H9 (cell line): ENCODE measurements around the gene CDYL. TPM values are rescaled to one million over a fixed set of nuclear protein-coding genes. Genes with fewer than 3 reads are reported as not detected.

Experiments used
- DNase-seq: peaks from one replicate; pipeline ENCODE4 v3.0.0-alpha.2; 2017
- H2AFZ ChIP-seq: one replicate; pipeline ENCODE4 v1.6.1; 2013; ENCODE audit warnings: mild to moderate bottlenecking, low read length, control low read depth, moderate library complexity
- H2AK5ac ChIP-seq: 2 replicates; pipeline ENCODE4 v1.6.1; 2013; ENCODE audit warnings: low read length, control low read depth, mixed read lengths; ENCODE audit not compliant: insufficient read length
- H2BK120ac ChIP-seq: one replicate; pipeline ENCODE4 v1.6.1; 2013; ENCODE audit warnings: low read depth, mild to moderate bottlenecking, low read length, control low read depth, inconsistent platforms; ENCODE audit not compliant: poor library complexity, severe bottlenecking
- H2BK12ac ChIP-seq: 2 replicates; pipeline ENCODE4 v1.6.1; 2013; ENCODE audit warnings: low read length, control low read depth, mixed read lengths, low read depth; ENCODE audit not compliant: insufficient read length
- H2BK15ac ChIP-seq: 2 replicates; pipeline ENCODE4 v1.6.1; 2013; ENCODE audit warnings: low read depth, low read length, control low read depth
- H2BK20ac ChIP-seq: one replicate; pipeline ENCODE4 v1.6.1; 2013; ENCODE audit warnings: low read depth, mild to moderate bottlenecking, low read length, control low read depth, inconsistent platforms; ENCODE audit not compliant: poor library complexity, severe bottlenecking
- H2BK5ac ChIP-seq: 2 replicates; pipeline ENCODE4 v1.6.1; 2013; ENCODE audit warnings: low read length, control low read depth, mixed read lengths; ENCODE audit not compliant: insufficient read length
- H3K14ac ChIP-seq: 2 replicates; pipeline ENCODE4 v1.6.1; 2013; ENCODE audit warnings: low read length, control low read depth; ENCODE audit not compliant: insufficient read depth
- H3K18ac ChIP-seq: 2 replicates; pipeline ENCODE4 v1.6.1; 2013; ENCODE audit warnings: low read depth, mild to moderate bottlenecking, mixed read lengths, low read length, control low read depth; ENCODE audit not compliant: insufficient read length
- H3K23ac ChIP-seq: 2 replicates; pipeline ENCODE4 v1.6.1; 2013; ENCODE audit warnings: low read length, control low read depth, mixed read lengths, low read depth; ENCODE audit not compliant: insufficient read length
- H3K23me2 ChIP-seq: 2 replicates; pipeline ENCODE4 v1.6.1; 2013; ENCODE audit warnings: low read depth, mild to moderate bottlenecking, mixed read lengths, low read length, control low read depth; ENCODE audit not compliant: insufficient read length, poor library complexity, severe bottlenecking
- H3K27ac ChIP-seq: 2 replicates; pipeline ENCODE4 v1.5.1; 2013; ENCODE audit warnings: low read length, control low read depth, mixed read lengths, low read depth; ENCODE audit not compliant: insufficient read length
- H3K27me3 ChIP-seq: 2 replicates; pipeline ENCODE4 v1.6.1; 2013; ENCODE audit warnings: low read length, control low read depth, inconsistent platforms; ENCODE audit not compliant: insufficient read depth
- H3K4ac ChIP-seq: 2 replicates; pipeline ENCODE4 v1.6.1; 2013; ENCODE audit warnings: low read depth, mild to moderate bottlenecking, control low read depth, inconsistent platforms, low read length, moderate library complexity
- H3K4me1 ChIP-seq: 2 replicates; pipeline ENCODE4 v1.6.1; 2013; ENCODE audit warnings: low read length, control low read depth, inconsistent platforms; ENCODE audit not compliant: insufficient read depth
- H3K4me2 ChIP-seq: 2 replicates; pipeline ENCODE4 v1.6.1; 2013; ENCODE audit warnings: low read length, control low read depth, mixed read lengths; ENCODE audit not compliant: insufficient read length, insufficient read depth
- H3K56ac ChIP-seq: 2 replicates; pipeline ENCODE4 v1.6.1; 2013; ENCODE audit warnings: low read depth, mild to moderate bottlenecking, mixed read lengths, low read length, control low read depth; ENCODE audit not compliant: insufficient read length
- H3K79me1 ChIP-seq: 2 replicates; pipeline ENCODE4 v1.6.1; 2013; ENCODE audit warnings: low read depth, mild to moderate bottlenecking, moderate library complexity, low read length, control low read depth, inconsistent platforms; ENCODE audit not compliant: insufficient read depth, poor library complexity, severe bottlenecking
- H3K79me2 ChIP-seq: 2 replicates; pipeline ENCODE4 v1.6.1; 2013; ENCODE audit warnings: low read length, control low read depth, inconsistent platforms; ENCODE audit not compliant: insufficient read depth
- H3K9ac ChIP-seq: 2 replicates; pipeline ENCODE4 v1.6.1; 2013; ENCODE audit warnings: low read length, control low read depth, mixed read lengths; ENCODE audit not compliant: insufficient read length; ENCODE audit errors: extremely low read depth
- H3K9me3 ChIP-seq: one replicate; pipeline ENCODE4 v1.6.1; 2013; ENCODE audit warnings: low read depth, low read length, inconsistent platforms; ENCODE audit not compliant: control insufficient read depth
- H3T11ph ChIP-seq: one replicate; pipeline ENCODE4 v1.6.1; 2013; ENCODE audit warnings: mild to moderate bottlenecking, low read length, control low read depth, inconsistent platforms
- H4K20me1 ChIP-seq: one replicate; pipeline ENCODE4 v1.6.1; 2013; ENCODE audit not compliant: control insufficient read depth, insufficient read length, insufficient read depth
- H4K5ac ChIP-seq: 2 replicates; pipeline ENCODE4 v1.6.1; 2013; ENCODE audit warnings: low read depth, mild to moderate bottlenecking, mixed read lengths, low read length, control low read depth; ENCODE audit not compliant: insufficient read length
- H4K8ac ChIP-seq: replicated peaks from 2 replicates; pipeline ENCODE4 v1.6.1; 2013; ENCODE audit warnings: low read length, control low read depth, mixed read lengths, low read depth; ENCODE audit not compliant: insufficient read length
- H4K91ac ChIP-seq: 2 replicates; pipeline ENCODE4 v1.6.1; 2013; ENCODE audit warnings: low read depth, mild to moderate bottlenecking, moderate library complexity, mixed read lengths, low read length, control low read depth; ENCODE audit not compliant: insufficient read length
- H3K27ac Mint-ChIP-seq, 3 experiments: 2 replicates in 2 of 3; 3 replicates in 1 of 3; pipeline ENCODE4 v1.8.0; 2020 to 2021; ENCODE audit warnings: mixed read lengths in 3 of 3, mild to moderate bottlenecking in 1 of 3, moderate library complexity in 1 of 3
- H3K27me3 Mint-ChIP-seq: 2 replicates; pipeline ENCODE4 v1.8.0; 2021; ENCODE audit warnings: low read depth, mild to moderate bottlenecking, moderate library complexity, mixed read lengths
- H3K36me3 Mint-ChIP-seq, 3 experiments: 2 replicates in 2 of 3; 3 replicates in 1 of 3; pipeline ENCODE4 v1.8.0; 2020 to 2021; ENCODE audit warnings: low read depth in 3 of 3, mixed read lengths in 3 of 3; ENCODE audit not compliant: insufficient read depth in 1 of 3
- H3K4me1 Mint-ChIP-seq, 2 experiments: 2 replicates each; pipeline ENCODE4 v1.8.0; 2020; ENCODE audit warnings: mixed read lengths in 2 of 2
- H3K4me3 Mint-ChIP-seq, 2 experiments: 2 replicates in 1 of 2; 3 replicates in 1 of 2; pipeline ENCODE4 v1.8.0; 2020 to 2021; ENCODE audit warnings: mild to moderate bottlenecking in 2 of 2, mixed read lengths in 2 of 2, moderate library complexity in 1 of 2
- H3K9me3 Mint-ChIP-seq, 2 experiments: 2 replicates in 1 of 2; 3 replicates in 1 of 2; pipeline ENCODE4 v1.8.0; 2020; ENCODE audit warnings: mild to moderate bottlenecking in 2 of 2, mixed read lengths in 2 of 2, moderate library complexity in 1 of 2
- CTCF ChIP-seq: fragments of 200-600 bp; sonication (generic); conservative IDR thresholded peaks from 3 replicates; pipeline ENCODE4 v1.8.0; 2021; ENCODE audit warnings: antibody characterized with exemption, mild to moderate bottlenecking
- WGBS: extraction: QIAGEN DNeasy Blood & Tissue Kit; methylation state at CpG from one replicate; pipeline ENCODE4 v1.1.7; 2013; ENCODE audit warnings: missing lambda C conversion rate, low lambda C conversion rate, mixed read lengths; ENCODE audit not compliant: insufficient read length; ENCODE audit errors: extremely low coverage; 5-methylcytosine and 5-hydroxymethylcytosine counted together
- total RNA-seq: library from RNA; stranded (reverse); gene quantifications from 2 replicates; pipeline ENCODE4 v1.2.1, GENCODE V29; 2021

CDYL gene
- total RNA-seq, 1 experiment from 2014 or later: 95.0 TPM

DNA sequence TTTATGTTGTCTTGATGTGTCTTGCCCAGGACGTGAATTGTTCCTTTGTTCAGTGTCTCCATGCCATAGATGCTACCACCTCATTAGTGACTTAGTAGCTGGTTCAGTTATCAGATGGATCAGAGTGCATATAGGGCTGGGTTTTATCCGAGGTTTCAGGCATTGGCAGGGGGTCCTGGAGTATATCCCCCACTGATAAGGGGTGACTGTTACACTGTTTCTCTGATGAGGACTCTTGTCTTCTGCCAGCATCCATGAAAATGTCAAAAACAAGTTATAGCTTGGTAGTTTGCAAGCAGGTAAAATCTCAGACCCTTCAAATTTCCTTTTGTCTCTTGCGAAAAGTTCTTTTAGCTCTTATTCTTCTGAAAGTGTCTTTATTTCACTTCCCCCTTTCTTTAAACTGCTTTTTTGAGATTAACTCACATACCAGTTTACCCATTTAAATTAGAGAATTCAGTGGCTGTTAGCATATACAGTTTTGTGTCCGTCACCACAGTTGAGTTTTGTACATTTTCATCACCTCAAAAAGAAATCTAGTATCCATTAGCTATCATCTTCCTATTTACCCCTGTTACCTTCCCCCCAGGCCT is 109.2 kb downstream of the CDYL start:
- Histone ChIP-seq H2BK15ac (no peak overlapping the region), H4K20me1 (no peaks in the 10 kb centered on the region), H3K27ac (no peak overlapping the region), H2AK5ac (no peak overlapping the region), H3T11ph (no peak overlapping the region), H4K8ac (no peak overlapping the region), H3K18ac (no peak overlapping the region), H3K56ac (no peak overlapping the region), H4K5ac (no peak overlapping the region), H3K27me3 (no peaks in the 10 kb centered on the region), H4K91ac (no peak overlapping the region), H2AFZ (no peak overlapping the region), H3K14ac (no peak overlapping the region), H3K4ac (no peak overlapping the region), H3K23me2 (no peaks in the 10 kb centered on the region), H3K79me2 (peaks cover 50% of the 10 kb centered on the region), H3K4me2 (no peak overlapping the region), H3K4me1 (peaks cover 13% of the 10 kb centered on the region; the same call in 1 of the 2 replicates), H2BK120ac (no peak overlapping the region), H2BK20ac (no peak overlapping the region), H3K9ac (no peak overlapping the region), H3K23ac (no peak overlapping the region), H3K9me3 (no peaks in the 10 kb centered on the region), H2BK5ac (no peak overlapping the region), H3K79me1 (peaks cover 10% of the 10 kb centered on the region), H2BK12ac (no peak overlapping the region)
- Mint-ChIP-seq H3K27me3 (no peaks in the 10 kb centered on the region), H3K36me3 (no peaks in the 10 kb centered on the region), H3K4me3 (no peak overlapping the region), H3K4me1 (peaks cover 56 to 70% of the 10 kb centered on the region in 2 experiments), H3K9me3 (no peaks in the 10 kb centered on the region), H3K27ac (no peak overlapping the region)
- no peak for DNase-seq
- TF ChIP-seq CTCF: no peak
- no CpG with 5 or more reads among the region's 4 CpGs for WGBS
